Measurements from ENCODE around the gene ARL10.

DNA sequence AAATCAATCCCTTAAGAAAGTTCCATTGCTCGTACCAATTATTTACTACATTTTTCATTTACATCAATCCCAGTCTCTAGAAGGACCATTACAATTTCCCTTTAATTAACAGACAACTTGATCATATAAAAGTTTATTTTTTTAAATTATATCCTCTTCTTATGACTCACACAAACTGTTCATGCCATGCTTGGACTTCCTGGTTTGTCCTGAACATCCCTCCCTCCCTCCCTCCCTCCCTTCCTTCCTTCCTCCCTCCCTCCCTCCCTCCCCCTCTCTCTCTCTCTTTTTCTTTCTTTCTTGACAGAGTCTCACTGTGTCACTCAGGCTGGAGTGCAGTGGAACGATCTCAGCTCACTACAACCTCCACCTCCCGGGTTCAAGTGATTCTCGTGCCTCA, 62.7 kb downstream of the ARL10 start:
- TF ChIP-seq, protein P1, sequence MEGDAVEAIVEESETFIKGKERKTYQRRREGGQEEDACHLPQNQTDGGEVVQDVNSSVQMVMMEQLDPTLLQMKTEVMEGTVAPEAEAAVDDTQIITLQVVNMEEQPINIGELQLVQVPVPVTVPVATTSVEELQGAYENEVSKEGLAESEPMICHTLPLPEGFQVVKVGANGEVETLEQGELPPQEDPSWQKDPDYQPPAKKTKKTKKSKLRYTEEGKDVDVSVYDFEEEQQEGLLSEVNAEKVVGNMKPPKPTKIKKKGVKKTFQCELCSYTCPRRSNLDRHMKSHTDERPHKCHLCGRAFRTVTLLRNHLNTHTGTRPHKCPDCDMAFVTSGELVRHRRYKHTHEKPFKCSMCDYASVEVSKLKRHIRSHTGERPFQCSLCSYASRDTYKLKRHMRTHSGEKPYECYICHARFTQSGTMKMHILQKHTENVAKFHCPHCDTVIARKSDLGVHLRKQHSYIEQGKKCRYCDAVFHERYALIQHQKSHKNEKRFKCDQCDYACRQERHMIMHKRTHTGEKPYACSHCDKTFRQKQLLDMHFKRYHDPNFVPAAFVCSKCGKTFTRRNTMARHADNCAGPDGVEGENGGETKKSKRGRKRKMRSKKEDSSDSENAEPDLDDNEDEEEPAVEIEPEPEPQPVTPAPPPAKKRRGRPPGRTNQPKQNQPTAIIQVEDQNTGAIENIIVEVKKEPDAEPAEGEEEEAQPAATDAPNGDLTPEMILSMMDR (IDR thresholded peaks at IDR 0.05) = no peak
- no peak for TF ChIP-seq POLR2A (IDR thresholded peaks at IDR 0.05)
